IMR-90 (cell line): Measurements from ENCODE around the gene SKIL. TPM values are rescaled to one million over a fixed set of nuclear protein-coding genes. Genes with fewer than 3 reads are reported as not detected.

Experiments used
- ATAC-seq: fragments of 200-7000 bp; cut with Tn5 transposase; 2 replicates; pipeline ENCODE4 v1.9.1; 2020; ENCODE audit warnings: low read depth, mild to moderate bottlenecking, moderate library complexity
- BruUV-seq: library from RNA; stranded (reverse); fragments of 400-500 nt; replicated peaks from 2 replicates; lab custom pipeline; 2021; lab: Mats Ljungman, UMichigan
- CTCF ChIA-PET: fragments of 300-600 bp; formaldehyde crosslinking; extraction: SDS; loops from one replicate; lab custom pipeline; 2021; ENCODE audit warnings: antibody characterized with exemption; lab: Yijun Ruan, JAX
- POLR2A ChIA-PET: fragments of 300-600 bp; sonication (Branson Sonifier 250); formaldehyde crosslinking; loops from one replicate; lab custom pipeline; 2022; ENCODE audit warnings: antibody characterized with exemption; ENCODE audit not compliant: unreplicated experiment; lab: Charles Lee
- DNase-seq: peaks from one replicate; pipeline ENCODE4 v3.0.0; 2013
- H2AFZ ChIP-seq: replicated peaks from 2 replicates; pipeline ENCODE3; 2013; ENCODE audit warnings: low read length, mild to moderate bottlenecking; ENCODE audit not compliant: poor library complexity
- H2AK5ac ChIP-seq: 2 replicates; pipeline ENCODE4 v1.6.1; 2013; ENCODE audit warnings: low read depth, low read length, inconsistent platforms
- H2AK9ac ChIP-seq: replicated peaks from 2 replicates; pipeline ENCODE3; 2013; ENCODE audit warnings: mild to moderate bottlenecking, low read depth, low read length, moderate library complexity; ENCODE audit not compliant: poor library complexity
- H2BK120ac ChIP-seq: 2 replicates; pipeline ENCODE4 v1.6.1; 2013; ENCODE audit warnings: low read depth, low read length, inconsistent platforms
- H2BK15ac ChIP-seq: 3 replicates; pipeline ENCODE4 v1.6.1; 2013; ENCODE audit warnings: low read depth, low read length, inconsistent platforms
- H2BK20ac ChIP-seq: 2 replicates; pipeline ENCODE4 v1.6.1; 2013; ENCODE audit warnings: low read depth, mild to moderate bottlenecking, inconsistent platforms, low read length, moderate library complexity
- H2BK5ac ChIP-seq: 2 replicates; pipeline ENCODE4 v1.6.1; 2013; ENCODE audit warnings: mild to moderate bottlenecking, low read depth, low read length, inconsistent platforms; ENCODE audit not compliant: poor library complexity, severe bottlenecking
- H3K14ac ChIP-seq: replicated peaks from 2 replicates; pipeline ENCODE4 v1.6.1; 2013; ENCODE audit warnings: low read depth, low read length, inconsistent platforms
- H3K18ac ChIP-seq: 2 replicates; pipeline ENCODE4 v1.6.1; 2013; ENCODE audit warnings: low read depth, low read length, control low read depth
- H3K23ac ChIP-seq: 2 replicates; pipeline ENCODE4 v1.6.1; 2013; ENCODE audit warnings: low read depth, low read length, inconsistent platforms
- H3K27ac ChIP-seq: 2 replicates; pipeline ENCODE4 v1.5.1; 2013; ENCODE audit warnings: mild to moderate bottlenecking, control low read depth, low read length; ENCODE audit not compliant: insufficient read depth
- H3K27me3 ChIP-seq: 2 replicates; pipeline ENCODE4 v1.6.1; 2013; ENCODE audit warnings: low read length; ENCODE audit not compliant: control insufficient read depth, insufficient read depth
- H3K36me3 ChIP-seq: 2 replicates; pipeline ENCODE4 v1.6.1; 2013; ENCODE audit warnings: low read length, mixed read lengths; ENCODE audit not compliant: control insufficient read depth, insufficient read depth
- H3K4ac ChIP-seq: 2 replicates; pipeline ENCODE4 v1.6.1; 2013; ENCODE audit warnings: low read depth, low read length, inconsistent platforms
- H3K4me1 ChIP-seq: 2 replicates; pipeline ENCODE4 v1.6.1; 2013; ENCODE audit warnings: low read length, mixed read lengths; ENCODE audit not compliant: control insufficient read depth, insufficient read depth
- H3K4me2 ChIP-seq: 2 replicates; pipeline ENCODE4 v1.6.1; 2013; ENCODE audit warnings: low read depth, mild to moderate bottlenecking, control low read depth, low read length, moderate library complexity
- H3K4me3 ChIP-seq: 2 replicates; pipeline ENCODE4 v1.5.1; 2013; ENCODE audit warnings: low read depth, mild to moderate bottlenecking, control low read depth, low read length, moderate library complexity; ENCODE audit not compliant: insufficient read depth
- H3K56ac ChIP-seq: 2 replicates; pipeline ENCODE4 v1.6.1; 2013; ENCODE audit warnings: low read length, inconsistent platforms; ENCODE audit not compliant: insufficient read depth; ENCODE audit errors: extremely low read depth
- H3K79me1 ChIP-seq, 2 experiments: 2 replicates each; pipeline ENCODE4 v1.6.1; 2013; ENCODE audit warnings: low read length in 2 of 2, inconsistent platforms in 1 of 2, low read depth in 1 of 2
- H3K9ac ChIP-seq: 2 replicates; pipeline ENCODE4 v1.6.1; 2013; ENCODE audit warnings: low read depth, low read length, control low read depth
- H3K9me1 ChIP-seq: 2 replicates; pipeline ENCODE4 v1.6.1; 2013; ENCODE audit warnings: low read length, inconsistent platforms; ENCODE audit not compliant: insufficient read depth
- H3K9me3 ChIP-seq: 2 replicates; pipeline ENCODE4 v1.6.1; 2013; ENCODE audit warnings: low read length; ENCODE audit not compliant: control insufficient read depth, insufficient read depth
- H4K20me1 ChIP-seq: 2 replicates; pipeline ENCODE4 v1.6.1; 2013; ENCODE audit warnings: low read length, inconsistent platforms; ENCODE audit not compliant: insufficient read depth
- H4K5ac ChIP-seq: 2 replicates; pipeline ENCODE4 v1.6.1; 2013; ENCODE audit warnings: mild to moderate bottlenecking, low read depth, low read length, control low read depth
- H4K8ac ChIP-seq, 2 experiments: 2 replicates each; pipeline ENCODE4 v1.6.1; 2013; ENCODE audit warnings: low read depth in 2 of 2, low read length in 2 of 2, control low read depth in 1 of 2, inconsistent platforms in 1 of 2
- H4K91ac ChIP-seq: 2 replicates; pipeline ENCODE4 v1.6.1; 2013; ENCODE audit warnings: low read depth, low read length, inconsistent platforms; ENCODE audit not compliant: insufficient read depth
- BHLHE40 ChIP-seq: fragments of 150-350 bp; IDR thresholded peaks from 2 replicates; pipeline ENCODE4 v1.6.1; 2016; ENCODE audit warnings: mild to moderate bottlenecking, low read depth, low read length
- CEBPB ChIP-seq: IDR thresholded peaks from 2 replicates; pipeline ENCODE4 v1.6.1; 2012; ENCODE audit warnings: low read depth, low read length, improper control_type of control experiment
- CHD1 ChIP-seq: IDR thresholded peaks from 2 replicates; pipeline ENCODE4 v1.6.1; 2012; ENCODE audit warnings: low read depth, low read length, improper control_type of control experiment
- CTCF ChIP-seq: conservative IDR thresholded peaks from 2 replicates; pipeline ENCODE4 v1.5.1; 2012; ENCODE audit warnings: mild to moderate bottlenecking, low read depth, low read length, improper control_type of control experiment
- ELK1 ChIP-seq: fragments of 150-350 bp; IDR thresholded peaks from 2 replicates; pipeline ENCODE4 v1.6.1; 2016; ENCODE audit warnings: low read depth, mild to moderate bottlenecking, low read length, moderate library complexity, borderline replicate concordance
- FOS ChIP-seq: fragments of 150-350 bp; IDR thresholded peaks from 2 replicates; pipeline ENCODE4 v1.6.1; 2016; ENCODE audit warnings: low read depth, low read length
- MAFK ChIP-seq: IDR thresholded peaks from 2 replicates; pipeline ENCODE4 v1.6.1; 2012; ENCODE audit warnings: low read depth, low read length, improper control_type of control experiment
- MAZ ChIP-seq: IDR thresholded peaks from 2 replicates; pipeline ENCODE4 v1.6.1; 2012; ENCODE audit warnings: low read depth, mild to moderate bottlenecking, low read length, improper control_type of control experiment, moderate library complexity, borderline replicate concordance
- MXI1 ChIP-seq: IDR thresholded peaks from 2 replicates; pipeline ENCODE4 v1.6.1; 2012; ENCODE audit warnings: low read depth, mild to moderate bottlenecking, low read length, moderate library complexity, borderline replicate concordance
- NFE2L2 ChIP-seq: fragments of 150-350 bp; IDR thresholded peaks from 2 replicates; pipeline ENCODE4 v1.6.1; 2016; ENCODE audit warnings: low read depth, mild to moderate bottlenecking, low read length
- POLR2A ChIP-seq: IDR thresholded peaks from 2 replicates; pipeline ENCODE4 v1.6.1; 2012; ENCODE audit warnings: mild to moderate bottlenecking, low read depth, low read length
- RAD21 ChIP-seq: IDR thresholded peaks from 2 replicates; pipeline ENCODE4 v1.6.1; 2012; ENCODE audit warnings: low read length, improper control_type of control experiment
- RCOR1 ChIP-seq: IDR thresholded peaks from 2 replicates; pipeline ENCODE4 v1.6.1; 2012; ENCODE audit warnings: mild to moderate bottlenecking, low read length, improper control_type of control experiment; ENCODE audit not compliant: insufficient replicate concordance
- RFX5 ChIP-seq: IDR thresholded peaks from 2 replicates; pipeline ENCODE4 v1.8.0; 2012; ENCODE audit warnings: low read depth, mild to moderate bottlenecking, low read length, moderate library complexity
- SMC3 ChIP-seq: fragments of 150-350 bp; IDR thresholded peaks from 2 replicates; pipeline ENCODE4 v1.6.1; 2016; ENCODE audit warnings: low read depth, mild to moderate bottlenecking, antibody characterized with exemption, low read length, moderate library complexity
- USF2 ChIP-seq: fragments of 150-350 bp; IDR thresholded peaks from 2 replicates; pipeline ENCODE4 v1.6.1; 2017; ENCODE audit warnings: mild to moderate bottlenecking, antibody characterized with exemption, low read length, low read depth
- WGBS, 2 experiments: methylation state at CpG; one replicate each; pipeline versions ENCODE4 v1.1.5 to v1.1.7; 2013; ENCODE audit warnings: missing lambda C conversion rate in 2 of 2; ENCODE audit not compliant: insufficient read length in 1 of 2; ENCODE audit errors: extremely low coverage in 2 of 2; 5-methylcytosine and 5-hydroxymethylcytosine counted together
- dilution Hi-C: fragments of 300-500 bp; cut with HindIII; formaldehyde crosslinking; loops from one replicate; pipeline ENCODE4 v1.14.3; 2018; ENCODE audit warnings: low sequenced_read_pairs; ENCODE audit not compliant: unreplicated experiment
- in situ Hi-C: fragments of 300-500 bp; cut with MboI; formaldehyde crosslinking; loops from 3 replicates; pipeline ENCODE4 v1.14.3; 2019; ENCODE audit warnings: low sequenced_read_pairs, inconsistent platforms, mixed read lengths
- intact Hi-C: fragments of 100-400 bp; cut with micrococcal nuclease; formaldehyde crosslinking; loops from 2 replicates; pipeline ENCODE4 v1.10.0; 2022
- polyA plus RNA-seq, 3 experiments: library from polyadenylated mRNA; depleted of rRNA; stranded (reverse); fragments of >200 nt; gene quantifications; 2 replicates each; pipeline ENCODE4 v1.2.3, GENCODE V29; 2012; ENCODE audit warnings: low replicate concordance in 1 of 3
- total RNA-seq: library from RNA; depleted of rRNA; stranded (reverse); fragments of >200 nt; gene quantifications from 2 replicates; pipeline ENCODE4 v1.2.3, GENCODE V29; 2012

The SKIL gene
- total and polyA plus RNA-seq, 2 of the 4 experiments (the other 2 are of a cell fraction) = 9.2 to 55.9 TPM

- Histone ChIP-seq H3K79me1 (peaks cover 0 to 15% of the 10 kb centered on the region in 2 experiments; a peak in 1 of 4 replicates), H3K4me2 (no peak overlapping the region), H3K23ac (no peak overlapping the region), H2AK5ac (no peak overlapping the region), H3K4ac (no peak overlapping the region), H2AK9ac (no peak overlapping the region), H4K91ac (no peak overlapping the region), H2BK15ac (no peak overlapping the region), H3K36me3 (peaks cover 41% of the 10 kb centered on the region), H3K4me1 (peaks cover 3% of the 10 kb centered on the region; the same call in 1 of the 2 replicates), H2BK120ac (no peak overlapping the region), H2AFZ (no peak overlapping the region), H4K20me1 (peaks cover 10% of the 10 kb centered on the region; the same call in 1 of the 2 replicates), H3K9me3 (no peaks in the 10 kb centered on the region), H3K4me3 (no peak overlapping the region), H3K56ac (no peak overlapping the region), H3K27ac (no peak overlapping the region), H2BK20ac (no peak overlapping the region), H3K18ac (no peak overlapping the region), H2BK5ac (no peak overlapping the region), H4K8ac (no peak overlapping the region), H3K9ac (no peak overlapping the region), H3K27me3 (no peaks in the 10 kb centered on the region), H3K9me1 (peaks cover 12% of the 10 kb centered on the region), H3K14ac (no peak overlapping the region), H4K5ac (no peak overlapping the region)
- BruUV-seq = no TSS peak
- no peak for ATAC-seq
- no CpG with 5 or more reads among the region's 4 CpGs for WGBS, 2 experiments
- ChIA-PET POLR2A (no interaction called here), CTCF (interaction anchor here (1.0 kb wide), 1 partner anchor 23 kb away, joined by 5 read pairs; no protein-coding TSS in a partner anchor)
- dilution Hi-C loops (no loop called here), in situ Hi-C loops (no loop called here), intact Hi-C loops (no loop called here)
- no peak for DNase-seq
- no peak for TF ChIP-seq ELK1
- TF ChIP-seq MXI1 = no peak
- TF ChIP-seq SMC3 = no peak
- TF ChIP-seq CEBPB = no peak
- TF ChIP-seq POLR2A = no peak; the same call in 1 of the 2 replicates
- no peak for TF ChIP-seq NFE2L2
- TF ChIP-seq USF2 = no peak
- no peak for TF ChIP-seq RCOR1
- no peak for TF ChIP-seq RAD21
- TF ChIP-seq BHLHE40 = no peak
- no peak for TF ChIP-seq RFX5
- no peak for TF ChIP-seq MAZ
- TF ChIP-seq FOS = no peak
- TF ChIP-seq CHD1 = no peak
- TF ChIP-seq CTCF = no peak
- no peak for TF ChIP-seq MAFK
These were observed 79.7 kb downstream of the SKIL start for GRCh38 chr3:170437176-170437575.
